ENCODE results near the gene ENOX1. TPM values are rescaled to one million over a fixed set of nuclear protein-coding genes. Genes with fewer than 3 reads are reported as not detected.

ENOX1 gene
- polyA plus RNA-seq, 5 donors = 5.4 to 8.7 (median 6.1) TPM

DNA sequence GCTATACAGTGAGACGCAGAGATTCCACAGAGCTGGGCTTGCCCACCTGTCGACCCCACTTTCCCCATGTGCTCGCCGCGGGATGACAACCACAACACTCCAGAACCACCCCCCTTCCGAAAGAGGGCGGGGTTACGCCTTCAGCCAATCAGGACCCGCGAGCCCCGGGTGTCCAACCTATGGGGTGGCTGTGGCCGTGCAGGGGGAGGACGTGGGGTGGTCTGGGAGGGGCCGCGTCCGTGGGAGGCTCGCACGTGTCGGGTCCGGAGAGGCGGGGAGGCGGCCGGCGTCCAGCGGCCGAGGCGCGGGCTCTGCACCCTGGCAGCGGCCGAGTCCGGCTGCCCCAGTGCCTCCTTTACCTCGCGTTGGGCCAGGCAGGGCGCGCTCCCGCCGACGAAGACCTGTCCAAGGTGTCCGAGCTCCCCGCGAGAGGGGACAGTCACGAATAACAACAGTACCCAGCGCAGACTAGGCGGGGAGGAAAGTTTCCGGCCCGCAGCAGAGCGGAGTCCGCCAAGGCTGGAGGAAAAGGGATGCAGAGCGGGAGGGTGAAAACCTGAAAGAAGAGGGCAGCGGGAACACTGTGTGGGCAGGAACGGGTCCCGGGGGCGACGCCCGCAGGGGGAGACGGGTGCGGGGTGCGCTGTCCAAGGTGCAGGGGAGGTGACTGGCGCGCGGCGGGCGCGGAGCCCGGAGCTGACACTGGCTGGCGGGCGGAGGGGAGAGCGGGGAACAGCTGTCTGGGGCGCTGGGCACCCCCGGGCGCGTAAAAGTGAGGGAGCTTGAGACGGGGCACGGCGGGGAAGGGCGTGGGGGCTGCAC is 911 bp downstream of the ENOX1 start:
- DNase-seq = peak; percentile 69 to 71

DNA sequence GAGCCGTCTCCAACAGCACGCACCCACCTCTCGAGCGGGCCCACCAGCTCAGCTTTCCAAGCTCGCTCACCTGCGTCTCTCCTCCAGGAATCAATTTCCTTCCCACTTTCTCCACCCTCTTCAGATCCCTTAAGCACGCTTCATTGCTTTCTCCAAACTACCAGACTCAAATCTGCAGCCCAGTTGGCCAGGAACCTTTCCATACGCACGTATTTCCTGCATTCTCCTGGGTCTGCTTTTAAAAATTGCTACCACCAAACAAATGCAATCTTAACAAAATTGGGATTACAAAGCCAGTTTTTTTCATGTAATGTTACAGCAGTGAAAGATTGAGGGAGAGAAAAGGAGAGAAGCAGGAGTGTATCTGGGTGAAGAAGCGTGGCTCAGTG is 1.5 kb downstream of the ENOX1 start:
- DNase-seq = no peak

DNA sequence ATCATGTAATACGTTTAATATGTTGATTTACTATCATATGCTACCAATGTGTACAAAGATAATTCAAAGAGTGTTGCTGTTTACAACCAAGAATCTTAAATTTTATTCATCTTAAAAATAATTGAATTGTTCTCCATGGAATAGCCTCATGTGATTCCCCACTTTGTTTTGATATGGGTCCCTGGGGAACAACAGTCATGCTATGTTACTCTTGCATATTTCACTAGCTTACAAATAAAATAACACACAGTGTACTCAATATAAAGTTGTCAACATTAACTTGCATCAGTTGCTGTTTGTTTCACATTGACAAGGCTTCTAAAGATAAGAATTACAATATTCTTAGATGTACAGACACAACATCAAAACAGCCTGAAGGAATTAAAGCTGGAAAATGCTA is 2.3 kb downstream of the ENOX1 start:
- DNase-seq = no peak

DNA sequence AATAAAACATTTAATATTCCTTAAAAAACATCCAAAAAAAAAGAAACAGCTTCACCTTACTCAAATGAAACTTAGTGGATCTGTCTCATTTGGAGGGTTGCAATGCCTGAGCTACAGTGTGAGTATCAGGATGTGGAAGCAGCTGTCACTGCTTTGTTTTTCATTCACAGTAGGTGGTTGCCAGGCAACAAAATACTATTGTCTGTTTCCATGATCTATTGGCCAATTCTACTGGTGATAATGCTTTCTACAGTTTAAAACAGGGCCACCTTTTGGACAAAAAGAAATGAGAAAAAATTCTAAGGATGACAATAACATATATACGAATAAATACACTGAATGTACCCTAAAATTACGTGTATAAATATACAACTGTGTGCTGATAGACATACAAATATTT is 3.0 kb downstream of the ENOX1 start:
- peak in 1 of 2 donors; percentile 51 for DNase-seq

DNA sequence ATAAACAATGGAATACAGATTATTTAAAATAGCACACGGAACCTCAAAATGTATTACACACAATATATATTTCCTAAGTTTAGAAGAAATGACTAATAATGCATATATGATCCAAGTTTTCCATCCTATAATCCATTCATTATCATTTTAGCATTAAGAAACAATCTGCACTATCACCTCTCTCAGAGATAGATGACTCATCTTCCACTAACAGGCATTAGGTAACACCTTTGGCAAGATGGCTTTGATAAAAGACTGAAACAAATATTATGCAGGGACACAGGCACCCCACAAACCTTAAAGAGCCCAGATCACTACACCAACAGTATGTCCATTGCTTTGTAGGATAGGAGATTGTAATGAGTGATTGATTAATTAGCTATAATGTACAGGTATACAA is 4.1 kb downstream of the ENOX1 start:
- DNase-seq = no peak

DNA sequence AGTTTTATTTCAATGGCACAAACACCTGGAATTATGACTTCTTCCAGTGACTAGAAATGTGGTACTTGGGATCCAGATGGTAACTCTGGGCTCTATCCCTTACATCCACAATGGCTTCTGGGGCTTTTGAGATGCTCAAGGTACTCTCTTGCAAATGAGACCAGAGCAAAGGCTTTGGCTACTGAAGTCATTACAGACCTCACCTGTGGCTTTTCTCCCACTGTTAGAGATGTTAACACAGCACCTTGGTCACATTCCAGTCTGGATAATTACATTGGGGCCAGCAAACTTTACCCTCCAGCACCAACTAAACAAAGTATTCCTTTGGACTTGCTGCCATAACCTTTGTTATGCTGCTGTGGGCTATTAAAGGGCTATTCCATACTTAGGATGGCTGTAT is 6.1 kb downstream of the ENOX1 start:
- DNase-seq = no peak

DNA sequence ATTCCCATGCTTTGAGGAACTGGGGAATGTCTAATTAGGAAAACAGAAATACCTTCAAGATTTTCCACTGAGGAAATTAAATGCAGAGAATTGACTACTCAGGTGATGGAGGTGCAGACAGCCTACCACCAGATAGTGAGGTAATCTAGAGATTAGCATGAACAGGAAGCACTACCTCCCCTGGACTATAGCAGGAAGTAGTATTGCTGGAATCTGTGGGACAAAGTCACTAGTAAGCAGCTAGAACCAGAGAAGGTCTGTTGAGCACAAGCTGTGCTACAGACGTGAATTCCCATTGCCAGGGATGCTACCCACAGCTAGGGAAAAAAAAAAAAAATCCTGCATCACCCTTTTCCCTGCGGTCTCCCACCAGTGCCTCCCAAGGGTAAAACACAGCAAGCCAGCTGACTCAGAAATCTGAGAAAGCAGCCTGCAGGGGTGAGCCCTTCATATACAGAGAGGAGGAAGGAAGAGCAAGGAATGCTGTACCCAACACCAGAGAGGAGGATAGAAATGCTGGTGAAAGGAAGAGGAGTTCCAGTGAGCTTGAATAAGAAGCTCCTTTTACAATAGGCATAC is 10.2 kb downstream of the ENOX1 start:
- DNase-seq = no peak

DNA sequence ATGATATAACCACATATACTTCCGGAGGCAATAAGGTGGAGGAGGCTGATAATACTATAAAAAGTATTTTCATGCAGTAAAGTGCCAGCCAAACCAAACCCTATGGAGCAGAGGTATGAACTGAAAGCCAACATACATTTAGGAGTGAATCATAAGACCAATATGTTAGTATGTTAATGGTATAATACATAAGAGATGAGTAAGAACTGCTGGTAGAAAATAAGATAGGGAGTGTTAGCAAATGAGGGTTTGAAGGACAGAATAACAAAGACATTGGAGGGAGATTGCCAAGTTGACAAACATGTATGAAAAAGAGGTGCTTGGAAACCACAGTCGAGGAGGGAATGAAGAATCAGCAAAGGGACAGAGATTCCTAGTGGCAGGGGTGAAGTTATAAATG is 10.8 kb downstream of the ENOX1 start:
- DNase-seq = no peak

DNA sequence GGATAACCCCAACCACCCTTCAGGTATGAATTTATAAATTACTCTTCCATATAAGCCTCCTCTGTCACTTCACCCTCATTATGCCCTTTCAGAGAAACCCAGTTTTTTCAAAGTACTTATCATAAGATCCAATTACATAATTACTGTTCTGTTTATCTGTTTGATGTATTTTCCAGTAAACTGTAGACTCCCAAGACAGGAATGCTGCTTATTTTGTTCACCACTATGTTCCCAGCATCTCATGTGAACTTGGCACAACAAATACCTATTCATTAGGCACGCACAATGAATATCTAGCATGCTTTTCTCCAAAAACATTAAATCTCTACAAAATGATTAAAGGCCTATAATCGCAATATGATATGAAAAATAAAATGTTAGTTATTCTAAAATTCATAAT is 13.2 kb downstream of the ENOX1 start:
- no peak for DNase-seq

DNA sequence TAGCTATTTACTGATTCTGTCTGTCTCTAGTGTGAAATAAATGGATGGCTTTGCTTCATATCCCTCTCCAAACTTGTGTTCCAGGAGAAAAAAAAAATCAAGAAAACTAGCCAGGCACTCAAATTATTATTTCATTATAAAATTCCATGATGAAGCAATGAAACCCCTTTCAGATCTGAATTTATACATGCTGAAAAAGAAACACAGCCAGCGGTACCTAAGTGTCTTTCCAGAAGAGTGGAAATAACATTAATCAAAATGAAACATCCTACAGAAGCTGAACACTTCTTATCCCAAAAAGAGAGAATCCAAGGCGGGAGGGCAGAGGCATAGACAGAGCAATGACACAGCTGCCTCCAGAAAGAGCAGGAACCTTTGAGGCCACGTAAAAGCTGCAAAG is 15.9 kb downstream of the ENOX1 start:
- peak in 1 of 2 donors; percentile 38 for DNase-seq

DNA sequence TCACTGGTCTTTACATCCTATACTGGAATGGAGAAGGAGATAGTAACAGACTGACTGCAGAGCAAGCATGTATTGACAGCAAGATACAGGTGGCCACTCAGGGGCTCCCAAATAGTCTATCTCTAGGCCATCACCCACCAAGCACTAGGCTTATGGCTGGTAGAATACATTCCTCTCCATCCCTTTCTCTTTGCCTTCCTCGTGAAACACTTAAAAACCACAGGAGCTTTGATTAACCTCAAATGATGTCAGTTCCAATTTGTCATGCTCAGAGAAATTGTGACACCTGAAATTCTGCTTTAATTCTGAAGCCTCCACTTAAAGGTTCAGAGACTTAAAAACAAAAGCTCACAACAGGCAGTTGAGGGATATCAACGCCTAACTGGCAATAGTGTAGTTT is 17.2 kb downstream of the ENOX1 start:
- no peak for DNase-seq

DNA sequence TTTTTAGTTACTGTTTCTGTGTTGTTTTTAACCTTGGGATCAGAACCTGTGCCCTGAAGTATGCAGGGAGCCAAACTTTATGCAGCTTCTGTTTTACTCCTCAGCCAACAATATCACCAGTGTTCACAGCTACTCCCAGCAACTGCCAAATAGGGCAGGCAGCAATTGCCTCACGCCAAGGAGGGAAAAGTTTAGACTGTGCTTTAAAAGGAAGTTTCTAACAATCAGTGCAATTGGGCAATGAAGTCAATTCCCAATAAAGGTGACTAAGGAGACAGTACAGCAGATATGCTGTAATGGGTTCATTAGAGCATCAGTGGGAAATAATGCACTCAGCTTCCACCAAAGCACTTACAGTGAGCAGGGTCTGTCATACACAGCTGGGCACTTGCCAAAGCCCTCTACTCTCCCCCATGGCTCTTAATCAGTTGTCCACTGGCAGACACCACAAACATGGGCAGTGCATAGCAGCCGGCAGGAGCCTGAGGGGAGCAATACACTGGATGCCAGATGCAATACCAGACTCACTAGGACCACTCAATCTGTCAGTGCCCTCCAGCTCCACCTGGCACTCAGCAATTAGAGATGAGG is 19.3 kb downstream of the ENOX1 start:
- peak in 1 of 2 donors; percentile 52 for DNase-seq

DNA sequence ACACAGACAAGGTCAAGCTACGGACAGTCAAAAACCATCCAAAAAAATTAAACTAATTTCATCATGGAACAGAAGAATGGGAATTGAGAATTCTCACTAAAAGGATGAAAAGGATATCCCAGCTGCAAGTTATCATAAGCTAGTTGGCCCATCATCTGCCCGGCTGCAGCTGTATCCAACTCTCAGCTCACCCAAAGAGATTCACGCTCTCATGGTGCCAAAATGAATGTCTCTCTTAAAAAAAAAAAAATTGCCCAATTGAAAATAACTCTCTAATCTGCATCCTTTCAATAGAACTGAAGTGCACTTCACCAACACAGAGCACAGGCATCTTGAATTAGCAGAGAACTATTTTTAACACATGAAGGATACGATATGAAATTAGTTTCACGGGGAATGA is 20.0 kb downstream of the ENOX1 start:
- DNase-seq = peak; percentile 79 to 85

DNA sequence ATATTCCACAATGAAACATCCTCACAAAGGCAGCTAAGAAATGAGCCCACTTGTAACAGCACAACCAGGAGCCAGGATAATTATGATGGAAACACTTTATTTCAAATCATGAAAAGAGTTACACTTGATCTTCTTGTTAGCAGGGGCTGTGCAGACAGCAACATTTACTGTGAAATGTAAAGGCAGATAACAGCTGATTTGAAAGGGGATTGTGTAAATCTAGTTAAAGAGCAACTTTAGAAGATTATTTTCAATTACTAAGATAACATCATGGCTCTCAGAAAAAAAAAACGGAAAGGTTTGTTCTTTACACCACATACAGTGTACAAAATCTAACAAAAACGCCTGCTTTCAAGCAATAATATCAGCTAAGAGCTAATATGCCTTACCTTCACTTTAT is 22.4 kb downstream of the ENOX1 start:
- DNase-seq = no peak

DNA sequence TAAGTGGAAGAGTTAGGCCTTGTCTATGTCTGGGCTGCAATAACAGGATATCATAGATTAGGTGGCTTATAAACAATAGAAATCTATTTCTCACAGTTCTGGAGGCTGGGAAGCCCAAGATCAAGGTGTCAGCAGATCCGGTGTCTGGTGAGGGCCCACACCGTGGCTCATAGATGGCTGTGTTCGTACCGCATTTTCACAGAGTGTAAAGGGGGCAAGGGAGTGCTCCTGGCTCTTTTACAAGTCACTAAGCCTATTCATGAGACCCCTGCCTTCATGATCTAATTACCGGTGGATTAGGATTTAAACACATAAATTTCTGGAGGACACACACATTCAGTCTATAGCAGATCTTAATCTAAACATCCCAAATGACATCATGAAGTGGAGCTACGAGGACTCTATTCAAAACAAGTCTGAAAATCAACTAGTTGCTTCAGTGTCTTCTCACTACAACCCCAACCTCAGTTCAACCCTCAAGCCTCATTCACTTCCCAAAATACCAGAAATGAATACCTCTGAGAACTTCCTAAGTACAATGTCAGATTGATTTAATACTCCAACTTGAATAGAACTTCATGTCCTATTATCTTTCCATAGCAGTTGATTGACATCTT is 23.5 kb downstream of the ENOX1 start:
- DNase-seq = no peak

DNA sequence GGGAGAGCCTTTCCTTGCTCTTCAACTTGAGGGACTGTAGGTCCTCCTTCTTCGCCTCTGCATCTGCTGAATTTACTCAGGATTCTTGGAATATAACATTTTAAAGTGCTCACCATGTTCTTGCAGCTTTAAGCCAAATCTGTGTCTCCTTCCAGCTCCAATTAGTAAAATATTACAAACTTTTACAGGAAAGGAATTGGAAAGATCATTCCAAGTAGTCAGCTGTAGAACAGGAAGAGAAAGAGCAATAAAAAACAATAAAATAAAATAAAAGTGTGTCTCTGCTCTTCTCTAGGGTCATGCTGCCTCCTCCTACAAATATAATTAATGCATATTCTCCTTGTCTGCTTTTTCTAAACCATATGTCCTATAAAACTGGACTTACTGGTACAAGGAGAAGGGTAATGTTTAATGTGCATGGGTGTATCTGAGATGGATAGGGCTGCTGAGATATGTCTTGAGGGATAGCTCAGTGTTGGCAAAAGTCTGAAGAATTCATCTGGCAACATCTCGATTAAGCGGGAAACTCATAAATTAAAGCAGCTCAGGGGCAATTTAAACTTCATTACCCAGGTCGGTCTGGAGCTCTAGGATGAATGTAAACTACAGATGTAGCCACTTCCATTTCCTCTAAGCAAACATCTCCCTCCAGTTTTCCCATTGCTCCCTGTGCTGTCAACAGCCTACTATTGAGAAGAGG is 25.0 kb downstream of the ENOX1 start:
- no peak for DNase-seq

DNA sequence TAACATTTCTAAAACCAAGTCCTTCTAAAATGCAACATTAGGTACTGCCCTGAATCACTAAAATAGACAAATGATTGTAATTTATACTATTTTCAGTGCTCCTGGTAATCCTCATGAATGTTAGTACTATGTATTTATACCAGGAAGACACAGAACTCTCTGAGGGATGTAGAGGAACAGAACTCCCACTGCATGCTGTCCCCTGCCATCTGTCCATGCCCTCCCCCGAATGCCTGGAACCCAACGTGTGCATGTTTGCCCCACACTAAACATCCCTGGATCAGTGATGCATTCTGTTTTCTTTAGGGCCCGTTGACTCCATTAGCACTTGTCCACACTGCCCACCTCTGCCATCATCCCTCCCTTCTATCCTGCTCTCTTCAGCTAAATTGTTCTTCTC is 26.5 kb downstream of the ENOX1 start:
- DNase-seq = no peak

DNA sequence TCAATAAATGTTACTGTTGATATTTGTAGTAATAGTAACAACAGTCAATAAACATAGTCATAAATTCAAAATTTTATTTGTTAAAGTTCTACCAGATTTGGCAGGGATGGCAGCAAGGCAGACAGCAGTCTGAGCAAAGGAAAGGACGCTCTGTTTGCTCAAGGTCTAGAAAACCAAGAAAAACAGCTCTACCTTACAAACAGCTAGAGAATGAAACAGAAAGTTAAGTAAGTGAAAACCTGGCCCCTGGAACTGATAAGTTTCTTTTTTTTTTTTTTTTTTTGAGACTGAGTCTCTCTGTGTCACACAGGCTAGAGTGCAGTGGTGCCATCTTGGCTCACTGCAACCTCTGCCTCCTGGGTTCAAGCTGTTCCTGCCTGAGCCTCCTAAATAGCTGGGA is 27.9 kb downstream of the ENOX1 start:
- DNase-seq = no peak

DNA sequence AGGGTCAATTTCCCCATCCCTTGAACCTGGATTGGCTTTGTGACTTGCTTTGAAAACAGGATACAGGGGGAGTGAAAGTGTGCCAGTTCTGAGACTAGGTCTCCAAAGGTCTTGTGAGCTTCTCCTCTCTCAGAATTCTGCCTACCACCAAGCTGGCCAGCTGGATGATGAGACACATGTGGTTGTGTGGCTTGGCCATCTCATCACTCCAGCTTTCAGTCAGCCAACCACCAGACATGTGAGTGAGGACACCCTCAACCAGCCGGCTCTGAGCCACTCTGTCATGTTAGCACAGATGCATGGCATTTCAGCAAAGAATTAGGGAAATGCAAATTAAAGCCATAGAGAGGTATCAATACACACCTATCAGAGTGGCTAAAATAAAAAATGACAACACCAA is 29.5 kb downstream of the ENOX1 start:
- no peak for DNase-seq

DNA sequence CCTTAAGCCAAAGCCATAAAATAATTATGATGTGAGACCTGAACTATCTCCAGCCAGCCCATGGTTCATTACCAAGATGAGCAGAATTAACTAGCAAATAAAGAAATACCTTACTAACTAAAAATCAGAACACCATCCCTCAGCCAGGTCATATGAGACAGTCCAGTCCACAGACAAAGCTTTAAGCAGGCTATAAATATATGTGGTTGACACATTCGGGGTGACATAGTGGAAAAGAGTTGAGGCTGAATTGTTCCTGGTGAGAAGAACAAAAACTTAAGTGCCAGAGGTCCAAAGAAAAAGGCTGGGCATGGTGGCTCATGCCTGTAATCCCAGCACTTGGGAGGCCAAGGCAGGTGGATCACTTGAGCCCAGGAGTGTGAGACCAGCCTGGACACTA is 30.9 kb downstream of the ENOX1 start:
- DNase-seq = no peak

DNA sequence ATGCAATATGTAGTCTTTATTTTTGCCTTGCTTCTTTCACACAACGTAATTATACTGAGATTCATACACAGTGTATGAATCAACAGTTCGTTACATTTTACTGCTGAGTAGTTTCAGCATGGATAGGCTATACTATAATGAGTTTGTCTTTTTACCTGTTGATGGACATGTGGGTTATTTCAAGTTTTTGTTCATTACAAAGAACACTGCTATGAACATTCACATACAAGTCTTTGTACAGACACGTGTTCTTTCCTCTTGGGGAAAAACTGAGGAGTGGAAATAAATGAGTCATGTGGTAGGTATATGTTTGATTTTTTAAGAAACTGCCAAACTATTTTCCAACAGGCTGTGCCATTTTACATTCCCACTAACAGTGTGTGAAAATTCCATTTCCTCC is 35.1 kb downstream of the ENOX1 start:
- no peak for DNase-seq

DNA sequence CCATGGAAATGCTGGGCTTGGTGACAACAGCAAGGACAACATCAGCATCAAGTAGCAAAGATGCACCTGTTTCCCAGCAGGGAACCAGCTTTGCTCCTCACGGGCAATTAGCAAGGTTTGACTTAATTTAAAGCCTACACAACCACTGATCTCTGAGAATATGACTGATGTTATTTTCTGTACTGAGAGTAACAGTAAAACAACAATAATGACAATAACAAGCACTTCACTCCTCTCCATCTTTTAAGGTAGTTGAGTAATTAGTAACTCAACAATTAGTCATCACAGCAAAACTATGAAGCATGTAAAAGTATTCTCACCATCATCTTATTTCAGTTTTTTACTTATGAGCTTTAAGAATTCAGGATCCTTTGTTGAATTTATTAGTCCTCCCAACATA is 37.3 kb downstream of the ENOX1 start:
- DNase-seq = no peak

Data from right lung (tissue), 5 donors.